Measurements from ENCODE around the gene CNTN4. TPM values are rescaled to one million over a fixed set of nuclear protein-coding genes. Genes with fewer than 3 reads are reported as not detected.

CNTN4 gene
- total and polyA plus RNA-seq, 4 donors, result 1.2 to 3.8 (median 2.6) TPM

DNA sequence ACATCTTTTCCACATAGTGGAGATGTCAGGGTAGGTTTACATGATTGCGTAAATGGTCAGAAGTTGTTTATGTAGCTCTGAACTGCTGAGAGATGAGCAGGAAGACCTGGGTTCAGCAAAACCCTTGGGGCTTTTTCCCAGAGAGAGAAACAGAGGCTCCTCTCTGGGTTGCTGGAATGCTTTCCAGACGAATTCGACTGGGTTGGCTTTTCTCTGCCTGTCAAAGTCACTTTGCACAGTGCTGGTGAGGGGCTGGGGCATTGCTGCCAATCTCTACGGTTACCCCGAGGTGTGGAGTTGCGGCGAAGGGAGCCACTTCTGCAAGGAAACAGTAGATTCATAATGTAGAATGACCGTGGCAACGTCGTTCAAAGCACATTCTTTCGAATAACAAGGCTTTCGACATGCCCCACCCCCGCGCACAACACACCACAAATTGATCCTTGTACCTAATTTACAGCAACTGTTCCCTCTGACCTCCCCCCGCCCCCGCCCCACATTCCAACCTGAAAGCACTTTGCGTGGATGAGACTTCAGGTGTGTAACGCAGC, 950 bp upstream of the CNTN4 start:
- DNase-seq (ENCODE audit: low spot score), result no peak
- TF ChIP-seq RAD21 (IDR thresholded peaks at IDR 0.05) (no peak), REST (IDR thresholded peaks at IDR 0.05) (no peak), ATF3 (IDR thresholded peaks at IDR 0.05) (no peak), GABPA (IDR thresholded peaks at IDR 0.05 in 1 of 2, conservative IDR thresholded peaks at IDR 0.05 in 1 of 2) (no peak), SP1 (IDR thresholded peaks at IDR 0.05) (no peak), TAF1 (conservative IDR thresholded peaks at IDR 0.05) (no peak), EGR1 (IDR thresholded peaks at IDR 0.05; ENCODE audit: low read depth in 2 of 2) (no peak), HNF4G (IDR thresholded peaks at IDR 0.05) (no peak), HNF4A (conservative IDR thresholded peaks at IDR 0.05) (no peak), NR2F2 (IDR thresholded peaks at IDR 0.05) (no peak)
- TF ChIP-seq, protein P1, sequence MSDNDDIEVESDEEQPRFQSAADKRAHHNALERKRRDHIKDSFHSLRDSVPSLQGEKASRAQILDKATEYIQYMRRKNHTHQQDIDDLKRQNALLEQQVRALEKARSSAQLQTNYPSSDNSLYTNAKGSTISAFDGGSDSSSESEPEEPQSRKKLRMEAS (IDR thresholded peaks at IDR 0.05), result no peak
- Histone ChIP-seq H3K27ac (ENCODE audit: low read depth in 1 of 2, low read length in 2 of 2) (peak overlapping the region in 1 of 2 donors; percentile 20), H3K9me3 (ENCODE audit: control insufficient read depth in 4 of 4, low read length in 3 of 4) (no peaks in the 10 kb centered on the region), H3K27me3 (ENCODE audit: control insufficient read depth in 4 of 4, insufficient read depth in 4 of 4, low read length in 3 of 4) (peaks cover 2 to 9% (median 4%) of the 10 kb centered on the region in 4 donors), H3K9ac (ENCODE audit: low read depth in 1 of 2, low read length in 2 of 2) (no peak overlapping the region), H3K4me3 (ENCODE audit: low read depth in 1 of 3, low read length in 3 of 3) (peak overlapping the region in 1 of 3 donors; percentile 53), H3K4me1 (ENCODE audit: control insufficient read depth in 4 of 4, insufficient read depth in 4 of 4, low read length in 3 of 4) (peaks cover 0 to 9% (median 6%) of the 10 kb centered on the region in 4 donors), H3K36me3 (ENCODE audit: control insufficient read depth in 4 of 4, insufficient read depth in 3 of 4, low read depth in 1 of 4, low read length in 3 of 4) (no peaks in the 10 kb centered on the region)
- 4% methylated on average over 18 of the region's 18 CpGs for WGBS

- Histone ChIP-seq H3K9me3 (ENCODE audit: control insufficient read depth in 4 of 4, low read length in 3 of 4) (no peaks in the 10 kb centered on the region), H3K27me3 (ENCODE audit: control insufficient read depth in 4 of 4, insufficient read depth in 4 of 4, low read length in 3 of 4) (peaks cover 2 to 9% (median 4%) of the 10 kb centered on the region in 4 donors), H3K36me3 (ENCODE audit: control insufficient read depth in 4 of 4, insufficient read depth in 3 of 4, low read depth in 1 of 4, low read length in 3 of 4) (no peaks in the 10 kb centered on the region), H3K27ac (ENCODE audit: low read depth in 1 of 2, low read length in 2 of 2) (peak overlapping the region in 1 of 2 donors; percentile 35), H3K9ac (ENCODE audit: low read depth in 1 of 2, low read length in 2 of 2) (no peak overlapping the region), H3K4me1 (ENCODE audit: control insufficient read depth in 4 of 4, insufficient read depth in 4 of 4, low read length in 3 of 4) (peaks cover 0 to 9% (median 6%) of the 10 kb centered on the region in 4 donors), H3K4me3 (ENCODE audit: low read depth in 1 of 3, low read length in 3 of 3) (peak overlapping the region in 1 of 3 donors; percentile 53)
- DNase-seq (ENCODE audit: low spot score), result no peak
- WGBS, result 2% methylated on average over 58 of the region's 58 CpGs
- TF ChIP-seq SP1 (IDR thresholded peaks at IDR 0.05) (no peak), EGR1 (IDR thresholded peaks at IDR 0.05; ENCODE audit: low read depth in 2 of 2) (no peak), RXRA (IDR thresholded peaks at IDR 0.05) (no peak), REST (IDR thresholded peaks at IDR 0.05) (no peak), TAF1 (conservative IDR thresholded peaks at IDR 0.05) (no peak), ZBTB33 (IDR thresholded peaks at IDR 0.05) (no peak), FOXA1 (IDR thresholded peaks at IDR 0.05) (no peak)
Observed at GRCh38 chr3:2099028-2099671, 484 bp downstream of the CNTN4 start.

Data from liver (tissue), 9 donors.